Fibroblast of upper back skin (primary cell): ENCODE results near the gene PLEKHB2.
A peak's percentile ranks its signal among the peaks of the same experiment; 100 is the strongest.
"Not testable (repeated sequence)": the region's sequence is repeated elsewhere in the genome, so short reads cannot be mapped to it uniquely, and the experiment has no call there.

ENCODE experiments used
- DNase-seq: peaks from one replicate; pipeline ENCODE4 v3.0.0-alpha.2; 2013

The PLEKHB2 gene

DNA sequence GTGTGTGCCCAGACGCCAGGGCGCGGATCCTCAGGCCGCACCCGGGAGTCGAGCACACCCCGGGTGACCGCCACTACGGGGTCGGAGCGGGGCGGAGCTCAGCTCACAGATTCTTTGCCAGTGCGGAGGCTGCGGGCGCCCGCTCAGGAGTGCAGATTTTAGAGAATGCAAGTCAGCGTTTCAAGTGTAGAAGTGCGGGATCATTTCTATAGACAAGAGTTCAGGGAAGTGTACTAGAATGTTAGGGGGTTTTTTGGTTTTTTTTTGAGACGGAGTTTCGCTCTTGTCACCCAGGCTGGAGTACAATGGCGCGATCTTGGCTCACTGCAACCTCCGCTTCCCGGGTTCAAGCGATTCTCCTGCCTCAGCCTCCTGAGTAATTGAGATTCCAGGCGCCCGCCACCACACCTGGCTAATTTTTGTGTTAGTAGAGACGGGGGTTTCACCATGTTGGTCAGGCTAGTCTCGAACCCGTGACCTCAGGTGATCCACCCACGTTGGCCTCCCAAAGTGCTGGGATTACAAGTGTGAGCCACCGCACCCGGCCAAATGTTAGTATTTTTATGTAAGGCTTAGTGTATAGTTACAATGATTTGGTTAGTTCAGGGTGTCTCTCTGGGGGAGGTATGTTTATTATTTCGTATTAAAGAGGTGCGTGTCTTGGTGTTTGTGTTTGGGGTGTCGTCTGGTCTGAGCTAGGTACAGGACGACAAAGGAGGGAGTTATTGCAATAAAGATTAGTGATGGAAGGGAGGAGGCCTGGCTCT, 11.3 kb upstream of the PLEKHB2 start:
- no peak for DNase-seq

DNA sequence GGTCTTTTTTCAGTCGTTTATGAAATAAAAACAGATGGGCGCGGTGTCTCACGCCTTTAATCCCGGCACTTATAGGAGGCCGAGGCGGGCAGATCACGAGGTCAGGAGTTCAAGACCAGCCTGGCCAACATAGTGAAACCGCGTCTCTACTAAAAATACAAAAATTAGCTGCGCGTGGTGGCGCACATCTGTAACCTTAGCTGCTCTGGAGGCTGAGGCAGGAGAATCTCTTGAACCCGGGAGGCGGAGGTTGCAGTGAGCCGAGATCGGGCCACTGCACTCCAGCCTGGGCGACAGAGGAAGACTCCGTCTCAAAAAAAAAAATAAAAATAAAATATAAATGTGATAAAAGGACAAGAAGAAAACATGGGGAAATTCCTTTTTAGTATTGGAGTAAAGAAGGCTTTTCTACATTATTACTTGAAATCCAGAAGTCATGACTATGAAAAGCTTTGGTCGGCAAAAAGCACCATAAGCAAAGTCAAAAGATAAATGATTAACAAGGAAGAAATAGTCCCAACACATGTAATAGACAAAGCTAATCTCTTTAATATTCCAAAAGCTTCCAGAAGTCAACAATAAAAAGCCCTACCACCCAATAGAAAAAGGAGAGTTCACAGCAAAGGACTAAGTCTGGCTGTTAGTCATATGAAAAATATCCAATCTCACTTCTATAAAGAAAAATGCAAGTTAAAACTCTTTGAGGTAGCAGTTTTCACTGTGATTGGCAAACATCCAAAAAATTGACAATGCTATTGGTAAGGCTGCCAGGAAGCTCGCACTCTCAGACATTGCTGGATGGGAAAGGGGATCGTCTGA, 10.5 kb upstream of the PLEKHB2 start:
- peak; percentile 41 for DNase-seq

DNA sequence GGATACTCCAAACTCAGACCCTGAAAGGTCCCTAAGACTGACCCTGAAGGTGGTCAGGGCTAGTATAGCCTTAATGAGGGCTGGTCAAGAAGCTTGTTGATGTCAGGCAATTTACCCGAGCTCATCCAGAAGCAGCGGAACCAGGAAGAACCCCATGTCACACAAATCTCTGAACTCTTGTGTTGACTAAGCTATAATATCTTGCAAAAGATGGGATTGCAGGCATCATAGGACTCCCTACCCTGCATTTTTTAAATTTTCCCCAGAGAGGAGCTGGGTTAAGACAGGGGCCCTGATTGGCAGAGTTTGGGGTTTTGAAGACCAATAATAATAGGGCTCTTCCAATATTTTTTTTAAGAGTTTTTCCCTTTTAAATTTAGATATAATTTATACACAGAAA, 2.0 kb upstream of the PLEKHB2 start:
- no peak for DNase-seq

DNA sequence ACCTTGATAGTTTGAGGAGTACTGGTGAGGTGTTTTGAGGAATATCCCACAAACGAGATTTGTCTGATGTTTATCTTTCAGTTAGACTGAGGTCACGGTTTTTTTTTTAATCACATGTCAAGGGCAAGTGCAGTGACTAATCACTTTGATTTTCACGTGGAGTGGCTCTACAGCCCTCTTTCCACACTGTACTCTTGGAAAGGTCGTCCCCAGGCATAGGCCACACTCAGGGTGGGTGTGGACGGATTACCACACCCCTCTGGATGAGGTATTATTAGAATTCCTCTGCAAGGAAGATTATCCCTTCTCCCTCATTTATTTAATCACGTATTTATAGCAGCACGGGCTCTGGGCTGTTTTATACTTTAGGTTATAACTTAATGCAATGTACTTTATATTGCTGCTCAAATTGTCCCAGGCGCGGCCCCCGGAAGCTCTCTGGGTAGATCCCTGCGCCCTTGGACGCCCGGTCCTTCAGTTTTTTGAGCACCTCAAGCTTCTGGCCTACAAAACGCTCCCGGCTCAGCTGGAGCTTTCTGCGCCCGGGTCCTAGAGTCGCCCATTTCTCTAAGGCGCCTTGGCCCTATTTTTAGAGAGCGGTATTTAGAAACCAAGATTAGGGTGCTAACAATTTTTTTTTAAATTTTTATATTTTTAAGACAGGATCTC, 515 bp upstream of the PLEKHB2 start:
- peak; percentile 78 for DNase-seq

DNA sequence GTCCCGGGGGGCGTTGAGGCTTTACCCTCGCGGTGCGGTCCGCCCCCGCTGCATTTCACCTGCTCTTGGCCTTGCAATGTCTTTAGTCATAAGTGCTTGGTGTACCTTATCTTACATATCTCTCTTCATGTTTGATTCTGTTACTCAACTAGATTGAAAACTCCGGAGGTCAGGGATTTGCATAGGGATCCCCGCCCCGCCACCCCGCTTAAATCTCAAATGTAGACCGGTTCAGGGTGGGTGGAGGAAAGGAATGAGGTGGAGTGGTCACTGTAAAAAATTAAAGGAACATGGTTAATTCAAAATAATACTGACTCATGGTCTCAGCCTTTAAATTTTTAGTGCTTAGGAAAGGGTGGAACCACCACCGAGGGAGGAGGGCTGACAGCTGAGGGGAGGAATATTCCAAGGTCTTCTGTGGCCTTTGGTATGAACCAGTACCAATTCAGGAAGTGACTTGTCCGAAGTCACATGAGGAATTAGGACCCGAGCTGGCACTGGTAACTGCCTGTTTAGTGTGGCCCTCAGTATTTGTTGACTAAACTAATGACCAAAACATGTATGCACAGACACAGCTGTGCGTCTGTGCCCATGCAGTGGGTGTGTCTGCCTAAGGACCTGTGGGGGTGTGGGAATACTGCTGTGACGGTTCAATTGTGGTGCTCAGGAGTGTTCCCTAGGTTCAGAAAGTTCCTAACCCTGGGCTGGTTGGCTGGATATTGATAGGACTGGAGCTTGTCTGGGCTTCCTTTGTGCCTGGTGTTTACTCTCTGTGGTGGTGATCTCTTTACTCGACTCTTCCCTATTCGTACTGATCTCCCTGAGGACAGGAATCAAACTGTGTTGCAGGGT, 1.0 kb downstream of the PLEKHB2 start:
- peak; percentile 7 for DNase-seq

DNA sequence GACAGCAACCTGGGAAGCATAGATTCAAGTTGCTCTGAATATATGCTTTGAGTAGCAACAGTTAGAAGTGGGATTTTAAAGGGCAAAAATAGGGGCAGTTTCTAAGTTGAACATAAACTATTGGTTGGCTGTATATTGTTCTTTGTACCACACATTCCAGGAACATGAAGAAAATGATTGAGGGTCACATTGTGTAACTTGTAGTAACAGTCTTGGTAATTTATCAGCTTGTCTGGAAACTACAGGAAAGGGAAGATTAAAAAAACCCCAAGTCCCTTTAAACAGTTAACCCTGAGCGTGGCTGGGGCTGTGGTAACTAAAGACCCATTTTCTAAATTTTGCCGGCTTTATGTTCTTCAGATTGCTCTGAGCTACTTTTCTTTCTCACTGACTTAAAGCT, 7.4 kb downstream of the PLEKHB2 start:
- peak; percentile 27 for DNase-seq

DNA sequence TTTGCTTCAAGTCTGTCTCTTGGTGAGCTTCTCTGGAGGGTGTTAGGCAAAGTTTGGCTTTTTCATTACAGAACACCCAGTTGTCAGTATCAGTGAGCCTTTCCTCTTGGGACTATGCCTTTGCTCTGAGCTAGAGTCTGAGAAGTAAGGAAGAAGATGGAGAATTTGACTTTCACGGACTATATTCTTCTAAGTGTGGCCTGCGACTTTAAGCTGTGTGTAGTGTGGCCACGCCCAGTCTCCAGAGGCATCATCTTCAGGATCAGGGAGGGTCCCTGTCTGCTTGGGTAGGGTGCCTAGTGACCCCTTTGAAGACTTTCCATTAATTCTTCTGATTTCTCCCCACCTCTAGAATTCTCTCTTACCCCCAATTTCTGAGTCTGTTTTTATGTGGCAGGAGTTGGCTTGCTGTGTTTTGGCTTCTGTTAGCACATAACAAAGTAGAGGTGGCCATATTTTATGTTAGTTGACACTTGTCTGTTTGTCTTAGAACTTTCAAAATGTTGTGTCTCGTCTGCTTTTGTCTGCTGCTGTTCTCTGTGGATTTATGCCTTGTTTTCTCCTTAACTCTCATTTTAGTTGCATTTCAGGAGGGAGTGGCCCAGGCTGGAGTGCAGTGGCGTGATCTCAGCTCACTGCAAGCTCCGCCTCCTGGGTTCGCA, 8.6 kb downstream of the PLEKHB2 start:
- DNase-seq, result no peak

DNA sequence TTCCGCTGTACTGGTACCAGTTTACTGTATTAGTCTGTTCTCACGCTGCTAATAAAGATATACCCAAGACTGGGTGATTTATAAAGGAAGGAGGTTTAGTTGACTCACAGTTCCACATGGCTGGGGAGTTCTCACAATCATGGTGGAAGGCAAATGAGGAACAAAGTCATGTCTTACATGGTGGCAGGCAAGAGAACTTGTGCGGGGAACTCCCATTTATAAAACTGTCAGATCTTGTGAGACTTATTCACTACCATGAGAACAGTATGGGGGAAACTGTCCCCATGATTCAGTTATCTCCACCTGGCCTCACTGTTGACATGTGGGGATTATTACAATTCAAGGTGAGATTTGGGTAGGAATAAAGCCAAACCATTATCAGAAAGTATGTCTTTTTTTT, 9.8 kb downstream of the PLEKHB2 start:
- DNase-seq, result not testable (repeated sequence)

DNA sequence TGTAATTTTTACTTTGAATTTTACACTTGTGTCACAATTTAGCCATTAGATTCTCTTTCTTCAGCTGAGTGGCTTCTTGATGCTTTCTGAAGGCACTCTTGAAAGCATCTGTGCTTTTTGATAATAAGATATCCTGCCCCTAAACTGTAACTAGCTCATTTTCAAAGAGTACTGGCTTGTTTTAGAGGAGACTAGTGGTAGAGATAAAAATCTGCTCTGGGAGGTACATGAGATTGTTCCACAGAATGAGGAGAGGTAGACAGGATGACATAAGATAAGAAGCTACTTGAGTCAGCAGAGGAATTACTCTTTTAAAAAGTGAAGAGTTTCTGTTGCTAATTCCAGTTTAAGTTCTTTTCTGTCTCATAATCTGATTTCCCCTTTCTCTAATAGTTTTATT, 10.6 kb downstream of the PLEKHB2 start:
- no peak for DNase-seq

DNA sequence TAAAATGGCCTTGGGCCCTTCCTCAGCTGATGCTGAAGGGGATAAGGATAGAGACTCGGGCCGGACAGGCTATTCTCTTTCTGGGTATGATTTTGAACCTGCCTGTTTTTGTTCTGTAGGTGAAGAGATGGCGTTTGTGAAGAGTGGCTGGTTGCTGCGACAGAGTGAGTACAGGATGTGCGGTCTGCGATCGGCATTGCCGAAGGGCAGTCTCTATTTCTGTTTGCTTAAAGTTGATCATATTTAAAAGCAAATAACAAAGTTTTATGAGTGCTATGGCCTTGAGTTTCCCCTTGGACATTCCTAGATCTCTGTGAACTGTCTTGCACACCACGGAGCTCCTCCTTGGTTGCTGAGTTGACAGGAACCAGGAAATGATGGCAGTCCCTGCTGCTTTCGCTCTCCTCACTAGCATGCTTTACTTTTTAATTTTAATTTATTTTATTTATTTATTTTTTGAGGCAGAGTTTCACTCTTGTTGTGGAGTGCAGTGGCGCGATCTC, 15.7 kb downstream of the PLEKHB2 start:
- DNase-seq, result no peak

DNA sequence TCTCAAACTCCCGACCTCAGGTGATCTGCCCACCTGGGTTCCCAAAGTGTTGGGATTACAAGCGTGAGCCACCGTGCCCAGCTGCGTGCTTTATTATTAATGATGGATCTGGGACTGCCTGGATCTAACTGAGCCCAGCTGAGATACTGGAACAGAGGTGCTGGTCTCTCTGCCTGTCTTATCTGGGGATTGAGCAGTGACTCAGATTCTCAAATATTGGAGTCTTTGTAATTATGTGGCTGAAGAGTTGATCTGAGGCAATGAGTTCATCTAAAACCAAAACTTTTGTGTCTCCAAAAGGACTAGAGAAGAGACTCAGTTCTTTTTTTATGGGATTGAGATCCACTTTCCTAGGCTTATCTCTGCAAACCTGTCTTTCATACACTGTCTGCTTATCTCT, 16.3 kb downstream of the PLEKHB2 start:
- DNase-seq, result no peak

DNA sequence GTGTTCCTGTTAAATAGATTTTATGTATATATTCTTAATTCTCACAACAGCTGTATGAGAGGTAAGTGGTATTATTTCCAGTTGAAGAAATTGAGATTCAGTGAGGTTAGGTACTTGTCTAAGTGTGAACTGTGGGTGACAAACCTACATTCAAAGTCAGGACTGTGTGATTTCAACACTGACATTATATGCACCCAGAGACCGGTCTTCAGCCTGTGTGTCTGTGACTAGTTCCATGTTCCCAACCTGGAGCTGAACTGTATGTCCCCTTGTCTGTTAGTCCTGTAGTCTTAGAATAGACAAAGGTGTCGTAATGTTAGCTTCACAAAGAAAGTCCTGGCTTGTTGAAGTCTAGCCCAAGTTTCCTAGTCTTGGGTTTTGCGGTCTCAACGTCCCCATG, 17.4 kb downstream of the PLEKHB2 start:
- no peak for DNase-seq

DNA sequence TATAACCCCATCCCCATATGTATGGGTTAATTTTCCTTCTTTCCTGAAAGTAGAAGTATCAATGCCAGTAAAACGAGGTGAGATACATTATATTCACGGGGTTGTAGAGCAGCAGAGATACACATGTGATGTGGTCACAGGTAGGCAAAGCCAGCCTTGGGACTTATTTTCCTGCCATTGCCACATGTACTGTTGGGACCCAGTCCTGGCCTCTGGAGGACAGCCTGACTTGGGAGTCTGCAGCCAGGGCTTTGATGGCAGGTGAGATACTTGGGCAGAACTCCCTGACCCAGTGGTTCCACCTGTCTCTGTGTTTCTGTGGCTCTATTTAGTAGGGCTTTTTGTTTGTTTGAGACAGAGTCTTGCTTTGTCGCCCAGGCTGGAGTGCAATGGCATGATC, 18.1 kb downstream of the PLEKHB2 start:
- no peak for DNase-seq

DNA sequence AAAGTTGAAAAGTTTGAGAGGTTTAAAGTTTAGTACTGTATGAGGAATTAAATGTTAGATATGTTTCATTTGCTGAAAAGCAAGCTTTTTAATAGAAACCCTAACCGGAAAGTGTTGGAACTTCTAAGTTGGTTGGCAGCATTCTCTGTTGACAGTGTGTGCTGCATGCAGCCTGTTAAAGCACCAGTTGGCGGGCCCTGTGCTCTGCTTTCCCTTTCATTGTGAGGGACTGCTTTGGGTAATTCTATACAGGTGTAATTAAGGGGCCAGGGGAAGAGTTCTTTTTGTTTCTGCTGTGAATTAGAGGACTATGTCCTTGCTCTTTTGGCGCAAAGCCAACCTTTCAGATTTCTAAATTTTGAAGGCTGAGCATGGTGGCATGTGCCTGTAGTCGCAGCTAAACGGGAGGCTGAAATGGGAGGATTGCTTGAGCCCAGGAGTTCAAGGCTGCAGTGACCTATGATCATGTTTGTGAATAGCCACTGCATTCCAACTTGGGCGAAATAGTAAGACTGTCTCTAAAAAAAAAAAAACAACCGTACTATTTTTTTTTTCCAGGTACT, 20.1 kb downstream of the PLEKHB2 start:
- DNase-seq, result no peak

DNA sequence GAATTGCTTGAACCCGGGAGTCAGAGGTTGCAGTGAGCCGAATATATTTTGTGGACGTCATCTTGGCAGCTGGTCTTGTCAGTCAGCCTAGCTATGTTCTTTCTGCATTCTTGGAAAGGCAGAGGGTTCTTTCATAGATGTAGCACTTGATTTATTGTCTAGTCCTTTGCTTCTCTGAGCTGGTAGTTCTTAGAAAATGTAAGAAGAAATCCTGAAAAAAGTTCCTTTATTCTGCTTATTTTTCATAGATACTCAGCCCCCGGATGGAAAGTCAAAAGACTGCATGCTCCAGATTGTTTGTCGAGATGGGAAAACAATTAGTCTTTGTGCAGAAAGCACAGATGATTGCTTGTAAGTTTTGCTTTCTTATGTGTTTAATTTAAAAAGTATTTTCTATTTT, 21.3 kb downstream of the PLEKHB2 start:
- DNase-seq, result no peak

DNA sequence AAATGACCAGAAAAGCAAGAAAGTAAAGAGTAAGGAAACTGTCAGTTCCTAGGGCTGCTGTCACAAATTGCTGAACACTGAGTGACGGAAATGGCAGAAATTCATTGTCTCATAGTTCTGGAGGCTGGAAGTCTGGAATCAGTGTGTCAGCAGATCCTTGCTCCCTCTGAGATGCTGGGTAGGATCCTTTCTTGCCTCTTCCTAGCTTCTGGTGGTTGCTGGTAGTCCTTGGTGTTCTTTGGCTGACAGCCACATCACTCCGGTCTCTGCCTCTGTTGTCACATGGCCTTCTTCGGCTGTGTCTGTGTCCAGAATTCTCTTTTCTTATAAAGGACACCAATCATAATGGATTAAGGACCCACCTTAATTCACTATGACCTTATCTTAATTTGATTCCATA, 21.9 kb downstream of the PLEKHB2 start:
- no peak for DNase-seq

DNA sequence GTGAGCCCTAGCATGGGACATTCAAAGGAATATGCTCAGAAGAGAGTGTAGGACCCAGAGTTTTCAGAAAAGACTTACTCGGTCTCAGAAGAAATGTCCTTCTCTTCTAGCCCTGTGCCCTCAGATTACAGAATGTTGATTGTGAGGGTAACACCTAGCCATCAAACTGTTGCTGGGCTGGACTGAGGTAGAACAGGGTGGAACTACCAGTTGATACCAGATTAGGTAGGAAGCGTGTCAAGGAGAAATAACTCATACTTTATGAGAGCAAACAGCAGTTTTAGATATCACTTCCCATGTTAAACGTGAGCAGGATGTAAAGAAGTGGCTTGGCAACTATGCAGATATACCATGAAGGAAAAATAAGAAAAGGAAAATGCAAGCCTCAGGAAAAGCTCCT, 22.8 kb downstream of the PLEKHB2 start:
- DNase-seq, result no peak

DNA sequence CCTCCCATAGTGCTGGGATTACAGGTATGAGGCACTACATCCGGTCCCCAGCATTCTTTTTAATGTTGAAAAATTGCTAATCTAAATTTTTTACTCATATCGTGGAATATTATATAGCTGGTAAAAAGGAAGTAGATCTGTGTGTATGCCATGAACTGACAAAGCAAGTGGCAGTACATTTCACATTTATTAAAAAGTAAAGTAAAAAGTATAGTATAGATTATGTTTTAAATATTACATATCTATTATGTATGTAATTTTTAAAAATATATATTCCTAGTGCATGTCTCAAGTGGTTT, 25.1 kb downstream of the PLEKHB2 start:
- no peak for DNase-seq

DNA sequence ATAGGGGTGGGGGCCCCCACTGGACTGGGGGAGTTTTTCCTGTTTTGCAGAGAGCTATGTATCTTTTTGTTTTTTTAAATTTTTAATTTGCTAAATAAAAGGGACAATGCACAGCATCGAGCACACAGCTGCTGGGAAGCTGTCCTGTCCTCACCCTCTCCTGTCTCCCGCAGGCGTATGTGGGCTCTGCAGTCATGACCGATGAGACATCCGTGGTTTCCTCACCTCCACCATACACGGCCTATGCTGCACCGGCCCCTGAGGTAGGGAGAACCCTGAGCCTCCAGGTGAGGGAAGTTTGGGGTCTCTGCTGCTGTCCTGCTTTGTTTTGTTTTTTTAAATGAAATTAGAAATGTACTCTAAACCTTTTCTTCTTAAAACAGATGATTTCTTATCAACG, 27.6 kb downstream of the PLEKHB2 start:
- no peak for DNase-seq

DNA sequence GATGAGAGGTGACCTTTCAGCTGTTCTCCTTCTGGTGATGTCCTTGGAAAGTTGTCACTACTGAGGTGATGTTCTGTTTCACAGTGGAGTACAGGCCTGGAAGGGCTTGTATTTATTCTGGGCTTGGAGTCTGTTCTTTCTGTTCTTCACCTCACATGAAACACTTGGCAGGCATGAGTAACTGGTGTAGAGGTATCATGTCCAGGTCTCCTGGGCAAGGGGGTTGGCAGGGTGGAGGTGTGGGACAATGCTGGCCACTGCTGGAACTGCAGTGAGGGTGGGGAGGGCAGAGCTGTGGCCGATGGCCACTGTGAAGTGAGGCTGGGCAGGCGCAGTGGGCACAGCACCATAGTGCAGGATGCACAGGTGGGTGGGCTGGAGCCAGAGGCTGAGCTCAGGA, 35.4 kb downstream of the PLEKHB2 start:
- no peak for DNase-seq

DNA sequence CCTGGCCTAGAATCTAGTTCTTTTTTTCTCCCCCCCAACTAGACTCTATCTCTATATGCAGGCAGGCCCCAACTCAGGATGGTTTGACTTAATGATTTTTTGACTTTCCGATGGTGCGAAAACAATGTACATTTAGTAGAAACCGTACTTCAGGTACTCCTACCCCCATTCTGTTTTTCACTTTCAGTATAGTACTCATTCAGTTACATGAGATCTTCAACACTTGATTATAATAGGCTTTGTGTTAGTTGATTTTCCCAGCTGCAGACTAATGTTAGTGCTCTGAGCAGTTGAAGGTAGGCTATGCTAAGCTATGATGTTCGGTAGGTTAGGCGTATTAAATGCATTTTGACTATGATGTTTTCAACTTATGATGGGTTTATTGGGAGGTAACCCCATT, 37.7 kb downstream of the PLEKHB2 start:
- no peak for DNase-seq

DNA sequence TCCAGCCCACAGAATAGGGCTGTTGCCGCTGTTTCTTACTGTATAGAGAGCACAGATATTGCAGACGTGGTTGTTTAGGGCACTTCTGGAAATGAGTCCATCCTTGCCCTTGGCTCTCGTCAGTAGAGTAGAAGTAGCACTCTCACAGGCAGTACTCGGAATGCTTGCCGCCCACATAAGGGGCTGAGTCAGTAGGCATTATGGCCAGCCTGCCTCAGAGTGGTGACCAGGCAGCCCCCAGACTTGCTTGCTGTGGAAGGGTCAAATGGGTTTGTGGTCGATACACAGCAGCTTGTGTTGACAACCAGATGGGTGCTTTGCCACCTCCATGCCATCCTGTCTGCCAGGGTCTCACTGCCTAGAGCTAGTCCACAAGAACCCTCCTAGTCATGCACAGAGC, 38.7 kb downstream of the PLEKHB2 start:
- no peak for DNase-seq
